ENCODE results near the gene EMID1.

The EMID1 gene

GRCh38 chr22:29258407-29259252 lies 52.9 kb downstream of the EMID1 start:
- in situ Hi-C loops (cut with MboI; ENCODE audit: low sequenced_read_pairs): loop anchor here (10.0 kb wide), 1 partner anchor 104 kb away; no protein-coding TSS in a partner anchor

GRCh38 chr22:29259253-29259899 lies 53.7 kb downstream of the EMID1 start:
- in situ Hi-C loops (cut with MboI; ENCODE audit: low sequenced_read_pairs): loop anchor here (10.0 kb wide), 1 partner anchor 105 kb away; no protein-coding TSS in a partner anchor

- in situ Hi-C loops (cut with MboI; ENCODE audit: low sequenced_read_pairs): no loop called here
These were observed 54.4 kb downstream of the EMID1 start for GRCh38 chr22:29260031-29260560.

- in situ Hi-C loops (cut with MboI; ENCODE audit: low sequenced_read_pairs): no loop called here
These were observed 55.1 kb downstream of the EMID1 start for GRCh38 chr22:29260601-29261315.

- in situ Hi-C loops (cut with MboI; ENCODE audit: low sequenced_read_pairs): no loop called here
These were observed 58.1 kb downstream of the EMID1 start for GRCh38 chr22:29263791-29264276.

GRCh38 chr22:29265305-29265704 lies 59.6 kb downstream of the EMID1 start:
- in situ Hi-C loops (cut with MboI; ENCODE audit: low sequenced_read_pairs): no loop called here

GRCh38 chr22:29265929-29266328 lies 60.2 kb downstream of the EMID1 start:
- in situ Hi-C loops (cut with MboI; ENCODE audit: low sequenced_read_pairs): no loop called here

- in situ Hi-C loops (cut with MboI; ENCODE audit: low sequenced_read_pairs): no loop called here
These were observed 61.1 kb downstream of the EMID1 start for GRCh38 chr22:29266564-29267461.

GRCh38 chr22:29267462-29267857 lies 61.8 kb downstream of the EMID1 start:
- in situ Hi-C loops (cut with MboI; ENCODE audit: low sequenced_read_pairs): no loop called here

- in situ Hi-C loops (cut with MboI; ENCODE audit: low sequenced_read_pairs): no loop called here
These were observed 62.3 kb downstream of the EMID1 start, which contains the start of the genes EWSR1 and RHBDD3 for GRCh38 chr22:29267858-29268510. Gene EWSR1, plus strand, starts transcription at chr22:29268268. Its CDS starts 69 bp downstream, at chr22:29268337. Gene RHBDD3, minus strand, starts transcription at chr22:29267981. Its CDS starts 2,355 bp downstream, at chr22:29265626.

- in situ Hi-C loops (cut with MboI; ENCODE audit: low sequenced_read_pairs): no loop called here
These were observed 63.0 kb downstream of the EMID1 start for GRCh38 chr22:29268511-29269229.

- in situ Hi-C loops (cut with MboI; ENCODE audit: low sequenced_read_pairs): no loop called here
These were observed 63.5 kb downstream of the EMID1 start for GRCh38 chr22:29269230-29269604.

GRCh38 chr22:29269731-29270474 lies 64.2 kb downstream of the EMID1 start:
- in situ Hi-C loops (cut with MboI; ENCODE audit: low sequenced_read_pairs): no loop called here

- in situ Hi-C loops (cut with MboI; ENCODE audit: low sequenced_read_pairs): no loop called here
These were observed 65.0 kb downstream of the EMID1 start for GRCh38 chr22:29270475-29271271.

GRCh38 chr22:29272624-29273023 lies 66.9 kb downstream of the EMID1 start:
- in situ Hi-C loops (cut with MboI; ENCODE audit: low sequenced_read_pairs): no loop called here

- in situ Hi-C loops (cut with MboI; ENCODE audit: low sequenced_read_pairs): no loop called here
These were observed 69.5 kb downstream of the EMID1 start for GRCh38 chr22:29275167-29275566.

All from HL-60/S4 (cell line).